GM21825 (cell line): ENCODE results near the gene KCNH2.
"Not testable (repeated sequence)": the region's sequence is repeated elsewhere in the genome, so short reads cannot be mapped to it uniquely, and the experiment has no call there.

ENCODE experiments used
- ATAC-seq: cut with Tn5 transposase; IDR thresholded peaks from one replicate; pipeline ENCODE4 v1.9.1; 2021; ENCODE audit warnings: mild to moderate bottlenecking, moderate library complexity; ENCODE audit not compliant: unreplicated experiment

KCNH2 gene, protein sequence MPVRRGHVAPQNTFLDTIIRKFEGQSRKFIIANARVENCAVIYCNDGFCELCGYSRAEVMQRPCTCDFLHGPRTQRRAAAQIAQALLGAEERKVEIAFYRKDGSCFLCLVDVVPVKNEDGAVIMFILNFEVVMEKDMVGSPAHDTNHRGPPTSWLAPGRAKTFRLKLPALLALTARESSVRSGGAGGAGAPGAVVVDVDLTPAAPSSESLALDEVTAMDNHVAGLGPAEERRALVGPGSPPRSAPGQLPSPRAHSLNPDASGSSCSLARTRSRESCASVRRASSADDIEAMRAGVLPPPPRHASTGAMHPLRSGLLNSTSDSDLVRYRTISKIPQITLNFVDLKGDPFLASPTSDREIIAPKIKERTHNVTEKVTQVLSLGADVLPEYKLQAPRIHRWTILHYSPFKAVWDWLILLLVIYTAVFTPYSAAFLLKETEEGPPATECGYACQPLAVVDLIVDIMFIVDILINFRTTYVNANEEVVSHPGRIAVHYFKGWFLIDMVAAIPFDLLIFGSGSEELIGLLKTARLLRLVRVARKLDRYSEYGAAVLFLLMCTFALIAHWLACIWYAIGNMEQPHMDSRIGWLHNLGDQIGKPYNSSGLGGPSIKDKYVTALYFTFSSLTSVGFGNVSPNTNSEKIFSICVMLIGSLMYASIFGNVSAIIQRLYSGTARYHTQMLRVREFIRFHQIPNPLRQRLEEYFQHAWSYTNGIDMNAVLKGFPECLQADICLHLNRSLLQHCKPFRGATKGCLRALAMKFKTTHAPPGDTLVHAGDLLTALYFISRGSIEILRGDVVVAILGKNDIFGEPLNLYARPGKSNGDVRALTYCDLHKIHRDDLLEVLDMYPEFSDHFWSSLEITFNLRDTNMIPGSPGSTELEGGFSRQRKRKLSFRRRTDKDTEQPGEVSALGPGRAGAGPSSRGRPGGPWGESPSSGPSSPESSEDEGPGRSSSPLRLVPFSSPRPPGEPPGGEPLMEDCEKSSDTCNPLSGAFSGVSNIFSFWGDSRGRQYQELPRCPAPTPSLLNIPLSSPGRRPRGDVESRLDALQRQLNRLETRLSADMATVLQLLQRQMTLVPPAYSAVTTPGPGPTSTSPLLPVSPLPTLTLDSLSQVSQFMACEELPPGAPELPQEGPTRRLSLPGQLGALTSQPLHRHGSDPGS

DNA sequence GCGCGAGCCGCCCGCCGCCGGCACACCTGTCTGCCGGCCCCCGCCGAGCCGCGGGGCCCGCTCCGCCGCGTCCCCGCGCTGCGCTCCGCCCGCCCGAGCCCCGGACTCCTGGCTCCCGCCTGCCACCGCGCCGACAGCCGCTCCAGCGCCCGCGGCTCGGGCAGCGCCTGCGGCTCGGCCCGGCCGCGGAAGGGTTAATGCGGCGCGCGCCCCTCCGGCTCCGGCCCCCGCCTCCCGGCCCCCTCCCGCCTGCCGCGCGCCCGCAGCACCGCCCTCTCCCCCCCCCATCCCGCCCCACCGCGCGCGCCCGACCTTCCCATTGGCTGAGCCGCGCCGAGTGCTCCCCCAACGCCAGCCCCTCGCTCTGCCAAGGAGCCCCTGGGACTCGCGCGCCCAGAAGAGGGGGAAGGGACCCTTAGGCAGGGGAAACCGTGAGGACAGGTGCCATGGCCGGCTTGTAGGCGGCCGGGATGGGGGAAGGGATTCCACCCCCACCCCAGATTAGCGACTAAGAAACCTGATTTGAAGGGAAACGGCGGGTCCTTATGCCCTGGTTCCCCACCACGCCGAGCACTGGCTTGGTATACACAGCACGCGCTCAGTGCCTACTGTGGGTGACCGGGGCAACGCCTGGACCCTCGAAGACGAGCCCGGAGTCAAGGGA, at the start of gene KCNH2:
TSS of gene KCNH2 (minus strand) at position 196 of the 664 bp plus-strand sequence. CDS start 408 bp downstream, outside the sequence.
- no peak for ATAC-seq

DNA sequence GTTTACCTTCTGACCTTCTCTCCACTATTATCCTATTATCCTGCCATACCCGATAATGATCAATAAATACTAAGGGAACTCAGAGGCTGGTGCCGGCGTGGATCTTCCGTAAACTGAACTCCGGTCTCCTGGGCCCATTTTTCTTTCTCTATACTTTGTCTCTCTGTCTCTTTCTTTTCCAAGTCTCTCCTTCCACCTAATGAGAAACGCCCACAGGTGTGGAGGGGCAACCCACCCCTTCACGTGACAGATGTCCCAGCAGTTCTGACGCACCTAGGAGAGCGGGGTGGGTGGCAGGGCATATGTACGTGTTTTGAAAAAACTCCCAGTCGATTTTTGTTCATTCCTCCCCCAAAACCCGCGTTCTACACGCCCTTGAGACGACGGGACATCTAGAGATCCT, 49.6 kb upstream of the KCNH2 start:
- not testable (repeated sequence) for ATAC-seq

DNA sequence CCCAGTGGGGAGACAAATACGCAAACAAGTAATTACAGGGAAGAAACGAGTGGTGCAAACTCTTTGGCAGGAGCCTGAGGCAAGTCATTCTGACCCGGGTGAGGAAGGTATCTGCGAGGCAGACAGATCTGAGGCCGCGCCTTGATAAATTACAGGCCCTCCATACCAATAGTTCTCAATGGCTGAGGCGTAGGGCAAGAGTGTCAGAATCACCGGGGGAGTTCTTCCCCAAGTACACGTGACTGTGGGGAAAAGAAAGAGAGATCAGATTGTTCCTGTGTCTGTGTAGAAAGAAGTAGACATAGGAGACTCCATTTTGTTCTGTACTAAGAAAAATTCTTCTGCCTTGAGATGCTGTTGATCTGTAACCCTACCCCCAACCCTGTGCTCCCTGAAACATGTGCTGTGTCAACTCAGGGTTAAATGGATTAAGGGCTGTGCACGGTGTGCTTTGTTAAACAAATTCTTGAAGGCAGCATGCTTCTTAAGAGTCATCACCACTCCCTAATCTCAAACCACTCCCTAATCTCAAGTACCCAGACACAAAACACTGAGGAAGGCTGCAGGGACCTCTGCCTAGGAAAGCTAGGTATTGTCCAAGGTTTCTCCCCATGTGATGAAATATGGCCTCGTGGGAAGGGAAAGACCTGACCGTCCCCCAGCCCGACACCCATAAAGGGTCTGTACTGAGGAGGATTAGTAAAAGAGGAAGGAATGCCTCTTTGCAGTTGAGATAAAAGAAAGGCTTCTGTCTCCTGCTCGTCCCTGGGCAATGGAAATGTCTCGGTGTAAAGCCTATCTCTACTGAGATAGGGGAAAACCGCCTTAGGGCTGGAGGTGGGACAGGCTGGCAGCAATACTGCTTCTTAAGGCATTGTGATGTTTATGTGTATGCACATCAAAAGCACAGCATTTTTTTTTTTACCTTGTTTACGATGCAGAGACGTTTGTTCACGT, 48.9 kb upstream of the KCNH2 start:
- ATAC-seq, result not testable (repeated sequence)

DNA sequence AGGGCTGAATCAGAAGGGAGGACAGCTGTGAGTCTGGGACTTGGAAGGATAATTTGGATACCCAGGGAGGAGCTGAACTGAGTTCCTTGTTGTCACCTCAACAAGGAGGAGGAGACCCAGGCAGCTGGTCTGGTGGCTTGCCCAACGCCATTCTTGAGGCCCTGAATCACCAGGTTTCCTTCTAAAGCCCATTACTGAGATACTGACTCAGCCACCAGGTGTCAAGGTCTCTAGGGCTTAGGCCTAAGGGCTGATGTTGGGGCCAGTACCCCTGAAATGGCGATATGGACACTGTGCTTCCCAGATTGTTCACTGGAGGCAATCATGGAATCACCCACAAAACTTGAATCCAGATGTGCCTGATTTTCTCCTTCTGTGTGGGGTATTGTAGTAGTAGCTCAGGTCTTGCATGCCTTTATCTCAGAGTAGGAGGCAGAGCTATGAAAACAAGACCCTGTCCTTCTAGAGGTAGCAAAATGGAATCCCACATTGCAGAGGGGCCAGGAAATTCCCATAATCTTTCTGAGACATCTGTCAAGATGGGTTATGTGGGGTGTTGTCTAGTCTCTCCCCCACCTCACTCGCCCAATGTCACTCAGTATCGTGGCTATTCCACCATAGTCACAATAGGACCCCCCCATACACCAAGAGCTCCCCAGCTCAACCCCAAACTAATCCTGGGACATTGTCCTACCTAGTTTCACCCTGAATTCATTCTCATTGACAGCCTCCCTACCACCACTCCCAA, 48.0 kb upstream of the KCNH2 start:
- no peak for ATAC-seq

DNA sequence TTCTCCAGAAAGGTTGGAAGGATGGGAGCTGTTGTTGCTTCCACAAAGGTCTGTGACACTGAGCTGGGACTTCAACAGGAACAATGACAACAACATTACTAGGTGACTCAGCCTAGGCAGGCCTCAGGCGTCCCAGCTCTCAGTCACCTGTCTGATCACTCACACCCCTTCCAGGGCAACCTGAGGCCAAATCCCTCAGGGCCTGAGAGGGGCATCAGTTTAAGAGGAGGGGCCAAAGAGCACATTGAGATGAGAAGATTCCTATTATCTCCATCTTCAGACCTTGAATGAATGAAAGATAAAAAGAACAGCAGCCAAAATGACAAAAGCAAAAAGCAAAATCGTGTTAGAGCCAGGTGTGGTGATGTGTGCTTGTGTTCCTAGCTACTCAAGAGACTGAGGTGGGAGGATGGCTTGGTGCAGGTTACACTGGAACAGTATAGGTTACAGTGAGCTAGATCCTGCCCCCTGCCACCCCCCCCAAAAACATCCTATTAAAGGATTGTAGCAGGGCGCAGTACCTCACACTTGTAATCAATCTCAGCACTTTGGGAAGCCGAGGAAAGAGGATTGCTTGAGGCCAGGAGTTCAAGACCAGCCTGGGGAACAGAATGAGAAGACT, 46.4 kb upstream of the KCNH2 start, which contains the start of gene ATG9B:
TSS of gene ATG9B (minus strand) at position 60 of the 622 bp plus-strand sequence. CDS start 71 bp downstream, outside the sequence.
- no peak for ATAC-seq

DNA sequence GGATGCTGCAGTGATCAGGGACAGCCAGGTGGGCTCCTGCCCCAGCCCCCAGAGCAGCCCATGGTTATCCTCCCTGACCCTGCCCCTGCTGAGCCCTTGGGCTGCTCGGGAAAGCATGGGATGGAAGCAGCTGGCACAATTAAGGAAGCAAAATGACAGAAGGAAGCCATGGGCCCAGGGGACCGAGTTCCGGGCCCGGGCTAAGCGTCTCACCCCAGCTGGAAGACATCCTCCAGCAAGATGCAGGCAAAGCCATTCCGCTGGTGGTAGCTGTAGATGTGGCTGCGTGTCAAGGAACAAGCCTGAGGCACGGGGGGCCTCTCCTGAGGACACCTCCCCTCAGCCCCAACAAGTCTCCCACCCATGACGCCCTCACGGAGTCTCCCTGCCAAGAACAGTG, 45.1 kb upstream of the KCNH2 start:
- no peak for ATAC-seq

DNA sequence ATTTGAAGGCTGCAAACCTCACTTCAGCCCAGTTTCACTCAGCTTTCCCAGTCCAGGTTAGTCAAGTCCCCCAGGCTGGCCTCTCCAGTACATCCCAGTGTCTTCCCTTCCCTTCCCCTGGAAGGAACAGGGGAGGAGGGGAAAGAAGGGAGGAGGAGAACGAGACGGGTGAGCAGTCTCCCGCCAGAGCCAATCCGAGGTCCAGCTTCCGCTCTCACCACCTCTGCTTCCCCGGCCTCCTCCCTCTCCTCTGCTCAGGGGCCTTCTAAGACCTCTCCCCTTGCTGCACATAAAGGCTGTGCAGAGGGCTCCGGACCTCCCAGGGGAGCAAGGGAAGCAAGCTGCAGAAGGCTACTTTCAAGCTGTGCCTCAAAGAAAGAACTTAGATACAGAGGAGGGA, 42.1 kb upstream of the KCNH2 start:
- ATAC-seq, result no peak

DNA sequence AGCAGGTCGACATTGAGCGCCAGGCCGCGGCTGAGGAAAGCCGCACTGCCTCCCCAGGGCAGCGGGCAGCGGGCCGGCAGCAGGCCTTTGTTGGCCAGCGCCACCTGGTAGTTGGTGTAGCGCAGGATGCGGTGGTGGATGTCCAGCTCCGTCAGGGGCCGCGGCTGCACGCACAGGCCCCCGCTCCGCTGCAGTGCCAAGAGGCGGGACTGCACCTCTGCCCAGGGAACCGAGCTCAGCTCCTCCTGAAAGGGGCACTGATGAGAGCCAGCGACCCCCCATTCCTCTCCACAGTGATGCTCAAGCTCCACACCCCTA, 41.0 kb upstream of the KCNH2 start:
- ATAC-seq, result no peak

DNA sequence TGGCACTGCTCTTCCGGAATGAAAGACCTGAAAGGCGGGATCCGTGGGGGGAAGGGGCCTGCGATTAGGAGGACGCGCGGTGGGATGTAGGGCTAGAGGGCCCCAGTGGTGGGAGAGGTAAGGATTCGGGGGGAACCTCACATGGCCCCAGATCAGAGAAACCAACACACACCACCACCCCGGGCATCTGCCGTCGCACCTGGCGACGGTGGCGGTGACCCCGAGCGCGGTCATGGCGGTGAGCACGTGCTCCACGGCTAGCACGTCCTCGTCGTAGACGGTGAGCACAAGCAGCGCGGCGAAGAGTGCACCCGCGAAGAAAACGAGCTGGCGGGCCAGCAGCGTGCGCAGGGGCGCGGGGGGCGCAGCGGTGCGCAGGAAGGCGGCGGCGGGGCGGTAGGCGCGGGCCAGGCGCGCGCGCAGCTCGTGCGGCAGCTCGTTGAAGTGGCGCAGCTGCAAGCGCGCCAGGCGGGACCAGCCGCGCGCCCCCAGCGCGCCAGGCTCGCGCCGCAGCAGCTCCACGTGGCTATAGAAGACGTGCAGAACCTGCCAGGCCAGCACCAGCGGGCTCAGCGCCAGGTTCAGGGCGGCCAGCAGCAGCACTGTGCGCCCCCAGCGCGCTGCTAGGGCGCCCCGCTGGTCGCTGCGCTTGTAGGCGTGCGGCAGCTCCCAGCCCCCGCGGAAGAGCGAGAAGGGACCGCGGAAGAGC, 40.5 kb upstream of the KCNH2 start:
- ATAC-seq, result no peak

DNA sequence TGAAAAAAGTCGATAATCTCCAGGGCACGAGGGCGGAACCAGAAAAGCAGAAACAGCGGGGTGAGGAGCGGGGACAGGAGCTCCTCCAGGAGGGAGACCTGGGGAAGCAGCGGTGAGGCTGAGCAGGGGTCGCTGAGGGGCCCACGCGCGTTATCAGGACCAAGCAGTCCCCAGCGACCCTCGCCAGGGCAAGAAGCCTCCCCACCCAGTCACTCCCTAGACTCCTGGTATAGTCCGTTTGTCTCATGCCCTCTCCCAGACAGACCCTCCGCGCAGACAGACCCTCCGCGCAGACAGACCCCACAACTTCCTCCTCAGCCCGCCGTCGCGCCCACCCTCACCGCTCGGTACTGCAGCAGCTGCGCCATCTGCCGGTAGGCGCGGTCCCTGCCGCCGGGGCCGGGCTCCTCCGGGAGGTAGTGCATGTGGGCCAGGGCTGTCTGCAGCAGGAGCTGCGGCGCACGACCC, 39.9 kb upstream of the KCNH2 start:
- peak; percentile 65 for ATAC-seq

DNA sequence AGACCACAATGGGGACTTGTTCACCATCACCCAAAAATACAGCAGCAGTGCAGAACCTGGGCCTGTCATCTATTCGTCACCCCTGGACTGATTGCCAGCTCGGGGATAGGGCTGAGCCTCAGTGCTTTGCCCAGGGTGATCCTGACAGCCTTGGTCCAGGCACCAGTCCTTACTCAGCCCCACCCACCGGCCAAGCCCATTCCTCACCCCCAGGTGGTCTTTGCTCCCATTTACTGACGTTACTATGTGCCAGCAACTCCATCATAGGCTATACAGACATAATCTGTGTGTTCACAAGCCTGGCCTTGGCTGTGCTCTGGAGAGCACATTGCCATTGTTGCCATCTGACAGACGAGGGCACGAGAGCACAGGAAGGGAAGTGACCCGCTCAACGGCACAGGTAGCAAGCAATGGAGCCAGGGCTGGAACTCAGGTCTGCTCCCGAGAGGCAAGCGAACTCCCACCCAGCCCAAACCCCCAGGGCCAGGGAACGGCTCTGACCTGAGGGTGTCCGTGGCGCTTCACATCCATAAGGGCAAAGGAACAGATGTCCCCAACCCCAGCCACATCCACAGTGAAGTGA, 39.3 kb upstream of the KCNH2 start:
- ATAC-seq, result no peak

DNA sequence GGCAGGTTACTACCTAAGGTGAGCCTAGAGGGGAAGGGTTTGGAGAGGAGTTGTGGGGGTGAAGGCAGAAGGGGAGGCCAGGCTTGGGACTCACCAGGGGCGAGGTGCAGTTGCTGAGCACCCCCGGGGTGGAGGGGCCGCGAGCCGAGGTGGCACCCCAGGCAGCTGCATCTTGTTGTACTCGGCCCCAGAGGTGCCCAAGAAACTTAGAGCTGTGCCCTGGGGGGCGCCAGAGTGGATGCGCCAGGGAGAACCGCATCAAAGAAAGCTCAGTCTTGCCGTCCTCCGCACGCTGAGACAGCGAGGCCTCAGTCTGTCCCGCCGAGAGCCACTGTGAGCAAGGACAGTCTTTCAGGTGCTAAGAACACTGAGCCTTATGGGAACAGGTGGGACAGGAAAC, 38.8 kb upstream of the KCNH2 start:
- ATAC-seq, result no peak

DNA sequence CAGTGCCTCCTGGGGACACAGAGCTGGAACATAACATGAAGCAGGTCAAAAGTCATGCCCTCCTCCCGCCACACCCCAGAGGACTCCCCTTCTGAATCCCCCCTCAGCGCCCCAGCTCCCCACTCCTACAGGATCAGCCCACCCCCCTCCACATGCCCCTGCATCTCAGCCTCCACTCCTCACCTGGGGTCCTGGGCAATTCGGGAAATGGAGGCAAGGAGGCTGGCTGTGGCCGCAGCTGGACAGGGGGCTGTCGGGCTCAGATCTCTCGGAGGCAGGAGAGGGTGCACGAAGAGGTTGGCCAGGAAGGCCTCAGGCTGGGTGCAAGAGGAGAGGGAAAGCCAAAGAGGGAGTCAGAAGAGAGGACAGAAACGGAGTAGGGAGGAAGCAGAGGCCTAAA, 38.4 kb upstream of the KCNH2 start:
- ATAC-seq, result no peak

DNA sequence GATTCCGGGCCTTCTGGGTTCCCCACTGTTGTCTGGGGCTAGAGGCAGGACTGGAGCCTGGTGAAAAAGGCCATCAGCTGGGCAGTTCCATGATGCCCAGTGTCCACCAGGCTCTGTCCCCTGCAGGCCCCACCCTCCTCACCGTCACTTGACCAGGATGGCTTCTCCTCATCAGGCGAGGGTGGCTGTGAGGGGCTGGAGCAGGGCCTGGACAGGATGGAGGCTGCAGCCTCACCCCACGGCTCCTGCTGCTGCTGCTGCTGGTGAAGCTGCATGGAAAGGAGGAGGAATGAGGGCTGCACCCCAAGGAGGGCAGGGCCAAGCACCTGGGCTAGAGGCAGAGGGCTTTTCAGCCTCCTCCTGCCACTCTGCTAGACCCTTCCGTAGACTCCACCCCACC, 37.8 kb upstream of the KCNH2 start:
- no peak for ATAC-seq

DNA sequence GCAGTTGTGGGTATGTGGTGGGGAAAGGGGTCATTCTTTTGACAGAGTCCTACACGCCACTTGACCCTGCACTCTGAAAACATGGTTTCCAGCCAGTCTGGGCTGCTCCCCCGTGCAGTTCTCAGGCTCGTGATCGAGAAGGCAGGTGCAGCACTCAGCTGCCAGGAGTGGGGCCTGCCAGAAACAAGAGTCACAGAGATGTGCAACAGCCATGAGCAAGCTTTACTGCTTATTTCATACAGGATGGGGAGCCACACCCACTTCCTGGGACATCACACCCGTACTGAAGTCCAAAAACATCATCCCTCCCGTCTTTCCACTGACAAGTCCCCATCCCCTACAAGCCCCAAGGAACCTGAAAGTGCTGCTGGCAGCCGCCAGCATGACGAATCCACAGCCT, 36.8 kb upstream of the KCNH2 start:
- no peak for ATAC-seq

DNA sequence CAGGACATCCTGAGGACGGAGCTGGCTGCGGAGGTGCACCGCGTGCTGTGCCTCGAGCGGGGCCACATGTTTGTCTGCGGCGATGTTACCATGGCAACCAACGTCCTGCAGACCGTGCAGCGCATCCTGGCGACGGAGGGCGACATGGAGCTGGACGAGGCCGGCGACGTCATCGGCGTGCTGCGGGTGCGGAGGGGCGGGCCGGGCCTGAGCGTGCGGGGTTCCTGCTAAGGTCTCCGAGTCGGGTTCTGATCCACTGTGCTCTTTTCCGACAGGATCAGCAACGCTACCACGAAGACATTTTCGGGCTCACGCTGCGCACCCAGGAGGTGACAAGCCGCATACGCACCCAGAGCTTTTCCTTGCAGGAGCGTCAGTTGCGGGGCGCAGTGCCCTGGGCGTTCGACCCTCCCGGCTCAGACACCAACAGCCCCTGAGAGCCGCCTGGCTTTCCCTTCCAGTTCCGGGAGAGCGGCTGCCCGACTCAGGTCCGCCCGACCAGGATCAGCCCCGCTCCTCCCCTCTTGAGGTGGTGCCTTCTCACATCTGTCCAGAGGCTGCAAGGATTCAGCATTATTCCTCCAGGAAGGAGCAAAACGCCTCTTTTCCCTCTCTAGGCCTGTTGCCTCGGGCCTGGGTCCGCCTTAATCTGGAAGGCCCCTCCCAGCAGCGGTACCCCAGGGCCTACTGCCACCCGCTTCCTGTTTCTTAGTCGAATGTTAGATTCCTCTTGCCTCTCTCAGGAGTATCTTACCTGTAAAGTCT, 35.8 kb upstream of the KCNH2 start:
- no peak for ATAC-seq

DNA sequence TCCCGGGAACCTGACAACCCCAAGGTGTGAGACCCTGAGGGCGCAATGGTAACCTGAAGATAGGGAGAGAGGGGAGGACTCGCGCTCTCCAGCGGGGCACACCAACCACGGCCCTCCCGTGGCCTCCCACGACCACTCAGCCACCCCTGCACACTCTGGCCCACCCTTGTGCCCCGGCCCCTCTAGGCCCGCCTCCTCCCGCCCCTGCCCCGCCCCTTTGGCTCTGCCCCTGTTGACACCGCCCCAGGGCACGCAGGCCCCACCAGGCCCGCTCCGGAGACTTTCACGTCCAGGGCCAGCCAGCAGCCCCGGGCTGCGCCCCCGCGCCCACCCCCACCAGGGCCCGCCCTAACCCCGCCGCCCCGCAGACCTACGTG, 35.2 kb upstream of the KCNH2 start:
- no peak for ATAC-seq
